ENCODE results near the gene MKRN1. TPM values are rescaled to one million over a fixed set of nuclear protein-coding genes. Genes with fewer than 3 reads are reported as not detected.

The MKRN1 gene
- total RNA-seq, 1 experiment from 2014 or later = 87.9 TPM

- Histone ChIP-seq H3K9me3 (ENCODE audit: control insufficient read depth, insufficient read depth, low read depth, low read length) (no peaks in the 10 kb centered on the region), H3K27ac (ENCODE audit: low read length) (no peak overlapping the region), H3K4me1 (ENCODE audit: control insufficient read depth, insufficient read depth, low read length) (no peaks in the 10 kb centered on the region), H3K36me3 (ENCODE audit: control insufficient read depth, insufficient read depth, low read length) (no peaks in the 10 kb centered on the region), H3K4me3 (ENCODE audit: low read depth in 2 of 2, low read length in 2 of 2) (no peak overlapping the region), H3K27me3 (ENCODE audit: control insufficient read depth, insufficient read depth, low read length) (no peaks in the 10 kb centered on the region)
- no peak for TF ChIP-seq SIN3A (IDR thresholded peaks at IDR 0.05; ENCODE audit: borderline replicate concordance, insufficient read depth, low read depth, low read length)
- CTCF ChIA-PET = interaction anchor here (0.6 to 3.1 kb wide), 5 partner anchors 72 to 141 kb away, joined by 3 to 30 read pairs (median 3); no protein-coding TSS in a partner anchor
- BruUV-seq (replicated peaks) = no TSS peak
- POLR2A ChIA-PET = no interaction called here
- ATAC-seq = no peak
- DNase-seq (ENCODE audit: low read depth, low spot score) = no peak
- intact Hi-C loops (cut with micrococcal nuclease; ENCODE audit: unreplicated experiment) (loop anchor here (1.0 kb wide), 1 partner anchor 135 kb away; no protein-coding TSS in a partner anchor), in situ Hi-C loops (cut with HindIII; ENCODE audit: low pct_unique_long_range_greater_than_20kb, low sequenced_read_pairs) (no loop called here)
These were observed 39.2 kb upstream of the MKRN1 start for GRCh38 chr7:140518370-140519006.

GRCh38 chr7:140517546-140518369 is 38.5 kb upstream of the MKRN1 start:
- ATAC-seq (peak; percentile 98), DNase-seq (ENCODE audit: low read depth, low spot score) (peak; percentile 85)
- TF ChIP-seq POLR2AphosphoS5 (IDR thresholded peaks at IDR 0.05; ENCODE audit: low read depth, low read length) (no peak), TCF7L2 (IDR thresholded peaks at IDR 0.05; ENCODE audit: low read depth, low read length) (no peak), CTCF (IDR thresholded peaks at IDR 0.05) (peak; percentile 90)
- TF ChIP-seq, protein P1, sequence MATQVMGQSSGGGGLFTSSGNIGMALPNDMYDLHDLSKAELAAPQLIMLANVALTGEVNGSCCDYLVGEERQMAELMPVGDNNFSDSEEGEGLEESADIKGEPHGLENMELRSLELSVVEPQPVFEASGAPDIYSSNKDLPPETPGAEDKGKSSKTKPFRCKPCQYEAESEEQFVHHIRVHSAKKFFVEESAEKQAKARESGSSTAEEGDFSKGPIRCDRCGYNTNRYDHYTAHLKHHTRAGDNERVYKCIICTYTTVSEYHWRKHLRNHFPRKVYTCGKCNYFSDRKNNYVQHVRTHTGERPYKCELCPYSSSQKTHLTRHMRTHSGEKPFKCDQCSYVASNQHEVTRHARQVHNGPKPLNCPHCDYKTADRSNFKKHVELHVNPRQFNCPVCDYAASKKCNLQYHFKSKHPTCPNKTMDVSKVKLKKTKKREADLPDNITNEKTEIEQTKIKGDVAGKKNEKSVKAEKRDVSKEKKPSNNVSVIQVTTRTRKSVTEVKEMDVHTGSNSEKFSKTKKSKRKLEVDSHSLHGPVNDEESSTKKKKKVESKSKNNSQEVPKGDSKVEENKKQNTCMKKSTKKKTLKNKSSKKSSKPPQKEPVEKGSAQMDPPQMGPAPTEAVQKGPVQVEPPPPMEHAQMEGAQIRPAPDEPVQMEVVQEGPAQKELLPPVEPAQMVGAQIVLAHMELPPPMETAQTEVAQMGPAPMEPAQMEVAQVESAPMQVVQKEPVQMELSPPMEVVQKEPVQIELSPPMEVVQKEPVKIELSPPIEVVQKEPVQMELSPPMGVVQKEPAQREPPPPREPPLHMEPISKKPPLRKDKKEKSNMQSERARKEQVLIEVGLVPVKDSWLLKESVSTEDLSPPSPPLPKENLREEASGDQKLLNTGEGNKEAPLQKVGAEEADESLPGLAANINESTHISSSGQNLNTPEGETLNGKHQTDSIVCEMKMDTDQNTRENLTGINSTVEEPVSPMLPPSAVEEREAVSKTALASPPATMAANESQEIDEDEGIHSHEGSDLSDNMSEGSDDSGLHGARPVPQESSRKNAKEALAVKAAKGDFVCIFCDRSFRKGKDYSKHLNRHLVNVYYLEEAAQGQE (IDR thresholded peaks at IDR 0.05; ENCODE audit: insufficient read depth in 1 of 2, low read depth in 2 of 2, low read length in 1 of 2) = peak in 1 of 2 experiments; percentile 69; a peak in 2 of 4 replicates
- H3K27ac ChIP-seq (ENCODE audit: low read length) = no peak overlapping the region
- H3K4me3 ChIP-seq (ENCODE audit: low read depth in 2 of 2, low read length in 2 of 2) = no peak overlapping the region
- no peaks in the 10 kb centered on the region for H3K36me3 ChIP-seq (ENCODE audit: control insufficient read depth, insufficient read depth, low read length)
- H3K9me3 ChIP-seq (ENCODE audit: control insufficient read depth, insufficient read depth, low read depth, low read length) = no peaks in the 10 kb centered on the region
- intact Hi-C loops (cut with micrococcal nuclease; ENCODE audit: unreplicated experiment) = loop anchor here (1.0 kb wide), 1 partner anchor 136 kb away; no protein-coding TSS in a partner anchor
- no peaks in the 10 kb centered on the region for H3K4me1 ChIP-seq (ENCODE audit: control insufficient read depth, insufficient read depth, low read length)
- in situ Hi-C loops (cut with HindIII; ENCODE audit: low pct_unique_long_range_greater_than_20kb, low sequenced_read_pairs) = no loop called here
- BruUV-seq (replicated peaks) = no TSS peak
- POLR2A ChIA-PET = no interaction called here
- H3K27me3 ChIP-seq (ENCODE audit: control insufficient read depth, insufficient read depth, low read length) = no peaks in the 10 kb centered on the region
- CTCF ChIA-PET = interaction anchor here (0.6 to 3.1 kb wide), 5 partner anchors 73 to 142 kb away, joined by 3 to 30 read pairs (median 3); no protein-coding TSS in a partner anchor
